Osteocyte (in vitro differentiated cells): ENCODE results near the gene SCAF1. TPM values are rescaled to one million over a fixed set of nuclear protein-coding genes. Genes with fewer than 3 reads are reported as not detected.

Source experiments
- DNase-seq: peaks from one replicate; pipeline ENCODE4 v3.0.0; 2021; ENCODE audit warnings: mixed read lengths; ENCODE audit not compliant: unreplicated experiment; ENCODE audit errors: extremely low spot score
- H3K27ac Mint-ChIP-seq: one replicate; pipeline ENCODE4 v1.8.0; 2021; ENCODE audit warnings: mild to moderate bottlenecking, mixed read lengths; ENCODE audit not compliant: unreplicated experiment
- H3K27me3 Mint-ChIP-seq: one replicate; pipeline ENCODE4 v1.8.0; 2021; ENCODE audit warnings: mixed read lengths; ENCODE audit not compliant: unreplicated experiment
- H3K36me3 Mint-ChIP-seq: one replicate; pipeline ENCODE4 v1.8.0; 2021; ENCODE audit warnings: mixed read lengths; ENCODE audit not compliant: unreplicated experiment
- H3K4me1 Mint-ChIP-seq: one replicate; pipeline ENCODE4 v1.8.0; 2021; ENCODE audit warnings: mixed read lengths; ENCODE audit not compliant: unreplicated experiment
- H3K4me3 Mint-ChIP-seq: one replicate; pipeline ENCODE4 v1.8.0; 2021; ENCODE audit warnings: mild to moderate bottlenecking, moderate library complexity, mixed read lengths; ENCODE audit not compliant: unreplicated experiment
- H3K9me3 Mint-ChIP-seq: one replicate; pipeline ENCODE4 v1.8.0; 2021; ENCODE audit warnings: mixed read lengths; ENCODE audit not compliant: unreplicated experiment
- total RNA-seq: library from RNA; stranded (reverse); gene quantifications from 2 replicates; pipeline ENCODE4 v1.2.1, GENCODE V29; 2021
- TF ChIP-seq, protein P1 (sequence below): fragments of 200-600 bp; sonication (generic); IDR thresholded peaks from 2 replicates; pipeline ENCODE4 v1.5.0; 2021; ENCODE audit warnings: antibody characterized with exemption, mild to moderate bottlenecking, moderate library complexity

Gene SCAF1
- total RNA-seq, 1 donor from 2014 or later = 81.9 TPM

GRCh38 chr19:49688531-49689132 lies 46.6 kb downstream of the SCAF1 start:
- H3K27me3 Mint-ChIP-seq = no peaks in the 10 kb centered on the region
- DNase-seq = no peak
- H3K4me1 Mint-ChIP-seq = peaks cover 30% of the 10 kb centered on the region
- no peak overlapping the region for H3K4me3 Mint-ChIP-seq
- TF ChIP-seq, protein P1, sequence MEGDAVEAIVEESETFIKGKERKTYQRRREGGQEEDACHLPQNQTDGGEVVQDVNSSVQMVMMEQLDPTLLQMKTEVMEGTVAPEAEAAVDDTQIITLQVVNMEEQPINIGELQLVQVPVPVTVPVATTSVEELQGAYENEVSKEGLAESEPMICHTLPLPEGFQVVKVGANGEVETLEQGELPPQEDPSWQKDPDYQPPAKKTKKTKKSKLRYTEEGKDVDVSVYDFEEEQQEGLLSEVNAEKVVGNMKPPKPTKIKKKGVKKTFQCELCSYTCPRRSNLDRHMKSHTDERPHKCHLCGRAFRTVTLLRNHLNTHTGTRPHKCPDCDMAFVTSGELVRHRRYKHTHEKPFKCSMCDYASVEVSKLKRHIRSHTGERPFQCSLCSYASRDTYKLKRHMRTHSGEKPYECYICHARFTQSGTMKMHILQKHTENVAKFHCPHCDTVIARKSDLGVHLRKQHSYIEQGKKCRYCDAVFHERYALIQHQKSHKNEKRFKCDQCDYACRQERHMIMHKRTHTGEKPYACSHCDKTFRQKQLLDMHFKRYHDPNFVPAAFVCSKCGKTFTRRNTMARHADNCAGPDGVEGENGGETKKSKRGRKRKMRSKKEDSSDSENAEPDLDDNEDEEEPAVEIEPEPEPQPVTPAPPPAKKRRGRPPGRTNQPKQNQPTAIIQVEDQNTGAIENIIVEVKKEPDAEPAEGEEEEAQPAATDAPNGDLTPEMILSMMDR = no peak
- H3K36me3 Mint-ChIP-seq = peaks cover 16% of the 10 kb centered on the region
- no peak overlapping the region for H3K27ac Mint-ChIP-seq
- no peaks in the 10 kb centered on the region for H3K9me3 Mint-ChIP-seq

DNA sequence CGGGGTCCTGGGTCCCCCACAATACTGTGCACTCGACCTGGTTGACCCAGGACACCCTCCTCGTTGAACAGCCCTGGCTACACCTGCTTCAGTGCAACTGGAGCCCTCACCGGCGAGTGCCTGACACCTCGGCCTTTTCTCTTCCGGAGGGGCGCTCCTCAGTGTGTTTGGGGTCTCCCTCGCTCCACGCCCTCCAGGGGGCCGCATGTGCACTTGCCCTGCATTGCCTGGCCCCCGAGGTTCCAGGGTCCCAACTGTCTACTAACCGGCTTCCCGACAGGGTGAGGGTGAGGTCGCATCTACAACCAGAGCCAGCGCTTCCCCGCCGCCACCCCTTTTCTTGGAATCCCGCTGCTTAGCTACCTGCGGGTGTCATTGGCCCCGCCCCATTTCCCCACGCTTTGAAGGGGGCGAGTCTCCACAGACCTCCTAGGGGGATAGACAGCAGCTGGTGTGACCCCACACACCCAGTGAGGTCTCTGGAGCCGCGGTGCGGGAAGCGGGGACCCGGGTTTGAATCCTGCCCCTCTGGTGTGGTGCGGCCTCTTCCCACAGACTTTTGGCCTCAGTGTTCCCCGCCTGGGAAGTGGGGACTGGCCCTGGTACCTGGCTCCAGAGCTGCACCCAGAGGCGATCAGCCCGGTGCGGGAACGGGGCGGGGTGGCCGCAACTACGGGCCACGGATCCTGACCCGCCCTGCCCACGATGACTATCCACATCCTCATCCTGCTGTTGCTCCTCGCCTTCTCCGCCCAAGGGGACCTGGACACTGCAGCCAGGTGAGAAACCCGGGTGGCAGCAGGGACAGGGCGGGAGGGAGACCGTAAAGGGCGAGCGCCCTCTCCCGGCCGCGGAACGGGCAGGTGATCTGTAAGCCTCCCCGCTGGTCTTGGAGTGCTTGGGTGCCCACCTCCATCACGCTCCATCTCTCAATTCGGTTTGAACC lies 47.4 kb downstream of the SCAF1 start, which contains the start of gene ADM5:
ADM5 (plus strand) TSS at position 462 of the 946 bp plus-strand sequence; CDS start at position 706, 244 bp downstream.
- peak within 1 kb of the TSS; percentile 89 for H3K4me3 Mint-ChIP-seq
- peaks cover 15% of the 10 kb centered on the region for H3K36me3 Mint-ChIP-seq
- no peaks in the 10 kb centered on the region for H3K9me3 Mint-ChIP-seq
- peak within 1 kb of the TSS; percentile 85 for H3K27ac Mint-ChIP-seq
- DNase-seq = no peak
- H3K27me3 Mint-ChIP-seq = no peaks in the 10 kb centered on the region
- TF ChIP-seq, protein P1 = peak; percentile 38
- peaks cover 30% of the 10 kb centered on the region for H3K4me1 Mint-ChIP-seq

DNA sequence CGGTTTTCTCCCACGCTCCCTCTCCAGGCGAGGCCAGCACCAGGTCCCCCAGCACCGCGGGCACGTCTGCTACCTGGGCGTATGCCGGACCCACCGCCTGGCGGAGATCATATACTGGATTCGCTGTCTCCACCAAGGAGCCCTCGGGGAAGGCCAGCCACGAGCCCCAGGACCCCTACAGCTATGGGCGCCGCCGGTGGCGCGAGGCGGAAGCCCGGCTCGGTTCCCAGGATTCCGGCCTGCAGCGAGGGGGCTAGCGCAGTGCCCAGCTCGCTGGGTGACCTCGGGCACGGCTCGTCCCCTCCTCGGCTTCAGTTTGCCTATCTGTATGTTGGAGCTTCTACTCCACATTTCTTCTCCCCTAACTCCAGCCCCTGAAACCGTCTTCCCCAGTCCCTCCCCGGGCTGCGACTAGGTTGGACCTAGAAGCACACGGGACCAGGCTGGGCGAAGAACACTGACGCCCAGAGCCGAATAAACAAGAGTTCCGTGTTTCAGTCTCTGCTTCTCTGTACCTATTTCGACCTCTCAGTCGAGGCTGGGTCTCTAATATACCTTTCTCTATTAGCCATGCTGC lies 48.2 kb downstream of the SCAF1 start:
- peak overlapping the region; percentile 85 for H3K27ac Mint-ChIP-seq
- no peaks in the 10 kb centered on the region for H3K27me3 Mint-ChIP-seq
- H3K9me3 Mint-ChIP-seq = no peaks in the 10 kb centered on the region
- TF ChIP-seq, protein P1 = no peak
- H3K36me3 Mint-ChIP-seq = peaks cover 13% of the 10 kb centered on the region
- DNase-seq = no peak
- H3K4me3 Mint-ChIP-seq = peak overlapping the region; percentile 89
- H3K4me1 Mint-ChIP-seq = peaks cover 30% of the 10 kb centered on the region

GRCh38 chr19:49690656-49691242 lies 48.7 kb downstream of the SCAF1 start, which contains the start of gene CPT1C:
Gene CPT1C, plus strand, starts transcription at chr19:49691116. Its CDS starts 1,137 bp downstream, at chr19:49692253.
- peak within 1 kb of the TSS; percentile 89 for H3K4me3 Mint-ChIP-seq
- peak within 1 kb of the TSS; percentile 85 for H3K27ac Mint-ChIP-seq
- H3K36me3 Mint-ChIP-seq = peaks cover 7% of the 10 kb centered on the region
- DNase-seq = peak; percentile 91
- TF ChIP-seq, protein P1 = no peak
- peaks cover 30% of the 10 kb centered on the region for H3K4me1 Mint-ChIP-seq
- no peaks in the 10 kb centered on the region for H3K27me3 Mint-ChIP-seq
- H3K9me3 Mint-ChIP-seq = no peaks in the 10 kb centered on the region
